GM18499 (cell line): ENCODE data around the gene COL5A2.

Source experiments
- ATAC-seq: cut with Tn5 transposase; IDR thresholded peaks from one replicate; pipeline ENCODE4 v1.9.1; 2021; ENCODE audit warnings: moderate number of reproducible peaks; ENCODE audit not compliant: insufficient read depth, unreplicated experiment

COL5A2 gene

GRCh38 chr2:189060096-189060642, 119.4 kb downstream of the COL5A2 start:
- no peak for ATAC-seq

- ATAC-seq, result no peak
Measured at GRCh38 chr2:189057316-189057715, 122.2 kb downstream of the COL5A2 start.

GRCh38 chr2:189056200-189057106, 123.1 kb downstream of the COL5A2 start:
- ATAC-seq, result no peak

DNA sequence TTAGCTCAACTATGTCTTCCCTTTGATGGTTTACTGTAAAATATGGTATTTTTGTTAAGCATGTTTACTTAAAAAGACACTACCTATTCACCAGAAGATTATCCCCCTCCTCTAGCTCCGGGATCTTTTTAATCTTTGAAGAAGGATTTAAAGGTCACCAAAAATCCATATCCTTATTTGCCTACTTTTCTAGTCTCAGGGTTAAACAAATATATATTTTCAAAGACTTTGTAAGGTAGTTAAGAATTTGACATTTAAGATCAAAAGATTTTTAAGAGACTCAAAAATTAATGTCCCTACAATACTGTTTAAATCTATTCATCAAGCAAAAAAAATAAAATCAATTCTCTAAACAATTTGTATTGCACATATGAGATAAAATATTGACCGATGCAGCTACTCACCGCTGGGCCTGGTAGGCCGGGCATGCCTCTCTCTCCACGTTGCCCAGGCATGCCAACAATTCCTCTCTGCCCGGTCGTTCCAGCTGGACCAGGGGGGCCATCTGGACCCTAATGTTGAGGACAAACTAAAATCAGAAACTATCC, 129.3 kb downstream of the COL5A2 start:
- no peak for ATAC-seq

GRCh38 chr2:189049709-189050164, 129.8 kb downstream of the COL5A2 start:
- ATAC-seq, result no peak

- no peak for ATAC-seq
Measured at GRCh38 chr2:189048189-189048588, 131.4 kb downstream of the COL5A2 start.

GRCh38 chr2:189047171-189047888, 132.2 kb downstream of the COL5A2 start:
- no peak for ATAC-seq

GRCh38 chr2:189046320-189046719, 133.2 kb downstream of the COL5A2 start:
- no peak for ATAC-seq

GRCh38 chr2:189045836-189046235, 133.7 kb downstream of the COL5A2 start:
- ATAC-seq, result no peak

- ATAC-seq, result no peak
Measured at GRCh38 chr2:189037518-189037917, 142.0 kb downstream of the COL5A2 start.

DNA sequence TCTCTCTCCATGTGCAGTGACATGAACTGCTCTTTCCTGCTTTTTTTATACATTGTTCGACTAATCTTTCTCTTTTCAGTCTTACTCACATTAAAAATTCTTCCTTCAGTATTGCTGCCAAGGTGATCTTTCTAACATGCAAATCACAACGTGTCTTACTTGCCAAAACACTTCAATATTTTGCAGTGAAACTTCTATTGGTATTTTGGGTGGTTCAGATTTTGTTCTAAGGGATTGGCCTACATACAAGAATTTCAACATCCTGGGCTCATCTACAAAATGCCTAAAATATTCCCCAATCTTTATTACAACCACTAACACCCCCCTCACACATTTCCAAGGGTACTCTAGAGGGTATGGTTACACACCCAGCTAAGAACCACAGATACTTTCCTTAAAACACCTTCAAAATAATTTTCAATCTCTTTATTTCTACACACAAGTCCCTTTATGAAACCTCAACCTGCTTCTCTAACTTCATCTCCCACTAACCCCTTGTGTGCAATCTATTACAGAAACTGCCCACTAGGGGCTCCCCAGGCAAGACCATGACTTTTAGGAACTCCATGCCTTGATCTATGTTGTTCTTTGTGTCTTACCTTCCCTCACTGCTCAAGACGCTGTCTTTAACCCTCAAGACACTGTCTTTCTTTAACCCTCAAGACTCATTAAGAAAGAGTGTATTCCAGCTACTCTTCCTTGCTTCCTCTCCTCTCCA, 154.5 kb downstream of the COL5A2 start:
- peak; percentile 73 for ATAC-seq

DNA sequence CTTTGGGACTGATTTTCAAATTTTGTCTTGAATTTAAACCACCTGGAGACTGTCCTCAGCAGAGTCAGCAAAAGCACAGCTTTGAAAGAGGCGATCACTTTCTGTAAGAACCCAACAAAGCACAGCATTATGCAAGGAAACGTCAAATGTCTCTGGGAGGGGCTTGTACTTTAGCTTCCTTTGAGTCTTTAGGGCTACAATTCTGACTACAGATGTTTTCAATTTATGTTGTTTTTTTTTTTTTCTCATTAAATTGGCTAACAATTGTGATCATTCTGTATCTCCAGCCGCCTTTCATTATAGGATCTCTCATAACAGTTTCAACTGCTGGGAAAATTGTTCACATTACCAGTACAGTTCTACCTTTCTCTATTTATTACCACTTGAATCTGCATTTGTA, 157.1 kb downstream of the COL5A2 start:
- no peak for ATAC-seq

GRCh38 chr2:189022053-189022481, 157.5 kb downstream of the COL5A2 start:
- ATAC-seq, result no peak

DNA sequence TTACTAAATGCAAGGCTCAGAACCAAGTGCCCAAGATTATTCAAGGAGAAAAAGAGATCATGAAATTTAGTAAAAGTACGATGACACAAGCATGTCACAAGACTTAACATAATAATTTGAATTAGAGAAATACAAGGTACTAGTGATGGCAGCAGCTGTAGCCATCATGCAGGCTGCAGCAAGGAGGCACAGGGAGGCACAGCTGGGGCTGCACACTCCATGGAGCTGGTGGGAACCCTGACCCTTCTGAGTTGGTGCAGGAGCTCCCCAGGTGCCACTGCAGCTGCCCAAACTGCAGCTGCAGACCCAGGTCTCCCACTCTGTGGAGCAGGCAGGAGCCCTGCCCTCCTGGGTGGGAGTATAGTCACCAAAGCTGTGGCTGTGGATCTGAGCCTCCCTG, 159.4 kb downstream of the COL5A2 start:
- no peak for ATAC-seq

GRCh38 chr2:189018631-189019030, 160.9 kb downstream of the COL5A2 start:
- no peak for ATAC-seq

DNA sequence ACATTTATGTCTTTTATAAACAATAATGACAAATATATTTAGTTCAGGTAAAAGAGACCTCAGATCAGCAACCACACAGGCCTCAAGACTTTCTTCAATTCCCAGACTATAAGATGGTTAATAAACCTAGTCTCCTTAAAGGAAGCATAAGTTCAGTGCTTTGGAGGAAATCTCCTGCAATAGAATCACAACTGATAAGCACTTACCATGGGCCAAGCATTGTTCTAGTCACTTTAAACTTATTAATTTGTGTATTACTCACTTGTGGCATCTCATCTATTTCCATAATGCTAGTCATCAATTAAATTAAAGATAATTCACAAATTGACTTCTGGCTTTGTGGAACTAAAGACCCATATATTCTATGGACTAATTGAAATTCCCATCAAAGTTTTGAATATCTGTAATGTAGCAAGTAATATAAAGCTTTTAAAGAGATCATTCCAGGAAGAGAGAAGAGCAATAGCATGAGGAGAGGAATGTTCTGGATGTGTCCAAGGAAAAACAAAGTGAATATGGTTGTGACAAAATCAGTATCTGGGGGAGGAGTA, 163.2 kb downstream of the COL5A2 start:
- ATAC-seq, result no peak

DNA sequence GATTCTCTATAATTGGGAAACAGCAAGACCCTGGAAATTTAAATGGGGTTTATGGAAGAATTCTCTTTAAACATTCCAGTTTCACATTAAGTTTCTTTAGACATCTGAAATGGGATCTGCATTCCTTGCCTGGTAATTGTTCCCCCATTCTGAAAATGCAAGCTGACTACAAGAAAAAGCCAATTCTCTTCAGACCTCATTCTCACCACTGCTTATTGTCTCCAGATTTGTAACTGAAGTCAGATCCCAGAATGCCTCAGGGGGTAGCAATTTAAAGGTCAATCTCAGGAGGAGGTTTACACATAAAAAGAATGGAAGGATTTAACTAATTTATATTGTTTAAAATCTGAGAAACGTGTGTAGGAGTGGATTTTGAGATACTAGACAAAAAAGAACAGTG, 164.2 kb downstream of the COL5A2 start:
- no peak for ATAC-seq

DNA sequence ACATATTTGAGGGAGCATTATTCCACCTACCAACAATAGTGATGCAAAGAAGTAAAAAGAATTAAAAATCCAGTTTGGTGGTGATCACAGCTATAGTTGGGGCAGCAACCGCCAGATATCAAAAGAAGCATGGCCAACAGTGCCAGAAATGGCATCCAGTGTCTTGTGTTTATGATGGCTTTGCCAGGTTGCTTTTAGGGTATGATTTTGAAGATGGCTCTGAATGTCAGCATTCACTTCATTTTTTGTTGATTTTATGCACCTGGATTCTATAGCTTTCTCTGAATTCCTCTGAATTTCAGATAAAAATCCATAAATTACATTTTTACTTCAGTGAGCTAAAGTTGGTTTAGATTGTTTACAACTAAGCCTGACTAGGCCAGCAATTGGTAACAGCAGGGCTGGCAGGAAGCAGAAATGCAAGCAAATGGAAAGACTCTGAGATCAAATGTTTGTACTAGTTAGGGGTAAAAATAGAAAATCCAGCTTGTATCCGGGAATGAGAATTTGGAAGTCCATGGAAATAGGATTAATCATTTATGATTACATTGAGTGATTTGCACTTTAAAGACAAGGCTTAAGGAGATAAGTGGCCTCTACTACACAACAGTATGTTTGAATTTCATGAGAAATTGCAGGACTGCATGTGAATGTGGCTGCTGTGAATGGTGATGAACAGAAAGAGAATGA, 165.0 kb downstream of the COL5A2 start:
- ATAC-seq, result no peak

DNA sequence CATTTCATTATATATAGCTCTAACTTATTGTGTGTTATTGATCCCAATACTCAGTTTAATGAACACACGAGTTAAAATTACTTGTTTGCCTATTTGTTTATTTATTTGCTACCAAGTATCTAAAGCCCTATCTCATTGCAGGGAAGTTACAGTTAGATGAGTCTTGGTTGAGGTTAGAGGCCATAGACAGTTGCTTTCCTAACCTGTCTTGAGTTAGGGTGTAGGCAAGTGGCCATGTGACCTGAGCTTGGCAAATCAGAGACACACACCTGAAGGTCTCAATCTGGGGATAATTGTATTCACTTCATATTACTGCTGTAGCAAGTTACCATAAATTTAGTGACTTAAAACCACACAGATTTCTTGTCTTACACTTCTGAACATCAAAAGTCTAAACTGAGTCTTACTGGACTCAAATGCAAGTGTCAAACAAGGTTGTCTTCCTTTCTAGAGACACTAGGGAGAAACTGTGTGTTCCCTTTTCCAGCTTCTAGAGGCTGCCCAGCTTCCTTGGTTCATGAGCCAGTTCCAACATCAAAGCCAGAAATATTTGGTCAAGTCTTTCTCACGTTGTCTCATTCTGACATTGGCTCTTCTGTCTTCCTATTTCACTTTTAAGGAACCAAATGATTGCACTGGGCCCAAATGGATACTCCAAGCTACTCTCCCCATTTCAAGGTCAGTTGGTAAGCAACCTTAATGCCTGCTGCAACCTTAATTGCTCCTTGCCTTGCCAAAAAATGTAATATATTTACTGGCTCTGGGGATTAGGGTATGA, 165.7 kb downstream of the COL5A2 start:
- no peak for ATAC-seq
